ENCODE data around the gene PAX6.
A peak's percentile ranks its signal among the peaks of the same experiment; 100 is the strongest.

Gene PAX6

DNA sequence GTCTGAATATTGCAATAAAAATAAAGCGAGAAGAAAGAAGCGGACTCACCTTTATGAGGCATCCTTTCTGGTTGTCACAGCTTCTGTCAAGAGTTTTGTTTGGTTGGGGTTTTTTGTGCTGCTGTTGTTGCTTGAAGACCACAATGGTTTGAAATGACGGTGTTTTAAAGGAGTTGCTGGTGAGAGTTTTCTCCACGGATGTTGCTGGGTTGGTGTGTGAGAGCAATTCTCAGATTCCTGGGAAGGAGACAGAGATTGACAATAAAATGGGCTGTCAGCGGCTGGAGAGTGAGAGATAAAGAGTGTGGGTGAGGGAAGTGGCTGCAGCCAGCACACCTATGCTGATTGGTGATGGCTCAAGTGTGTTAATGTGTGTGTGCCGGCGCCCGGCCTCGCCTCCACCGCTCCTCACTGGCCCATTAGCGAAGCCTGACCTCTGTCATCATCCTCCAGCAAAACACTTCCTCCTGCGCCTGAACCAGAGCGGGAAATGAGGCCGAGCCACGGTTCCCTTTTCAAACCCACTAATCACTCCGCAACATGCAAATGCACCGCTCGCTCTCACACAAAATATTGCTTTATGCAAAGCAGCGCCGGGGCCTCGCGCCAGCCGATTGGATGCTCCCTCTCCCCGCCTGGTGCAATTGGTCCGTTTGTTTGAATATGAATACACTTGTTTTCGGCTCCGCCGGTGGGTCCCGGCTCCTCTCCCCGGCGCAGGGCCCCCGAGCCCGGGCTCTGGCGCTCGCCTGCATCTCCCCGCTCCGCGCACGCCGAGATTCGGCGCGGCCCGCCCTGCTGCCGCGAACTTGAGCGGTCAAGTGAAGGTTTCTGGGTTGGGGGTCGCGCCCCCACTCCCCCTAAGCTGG is at the start of gene PAX6:
Gene PAX6 (minus strand): TSS at position 544 of the 869 bp plus-strand sequence. CDS start 4,911 bp downstream, outside the sequence.
- DNase-seq = peak; percentile 98 to 99

DNA sequence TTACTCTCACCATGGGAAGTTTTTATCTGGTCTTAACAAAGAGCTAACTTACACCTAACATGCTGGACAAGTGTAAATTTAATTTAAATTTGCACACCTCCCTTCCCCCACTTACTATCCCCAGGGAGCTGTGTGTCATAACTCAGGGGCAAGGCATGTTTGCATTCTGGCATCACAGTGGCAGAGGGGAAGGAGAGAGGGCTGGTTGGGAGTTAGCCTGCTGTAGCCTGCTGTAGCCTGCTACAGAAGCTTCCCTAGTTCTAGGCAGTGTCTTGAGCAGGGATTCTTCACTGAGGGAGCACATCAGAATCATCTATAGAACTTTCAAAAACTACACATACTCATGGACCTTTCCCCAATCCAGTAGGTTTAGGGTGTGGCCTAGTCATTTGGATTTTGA is 49.3 kb upstream of the PAX6 start:
- DNase-seq = no peak

DNA sequence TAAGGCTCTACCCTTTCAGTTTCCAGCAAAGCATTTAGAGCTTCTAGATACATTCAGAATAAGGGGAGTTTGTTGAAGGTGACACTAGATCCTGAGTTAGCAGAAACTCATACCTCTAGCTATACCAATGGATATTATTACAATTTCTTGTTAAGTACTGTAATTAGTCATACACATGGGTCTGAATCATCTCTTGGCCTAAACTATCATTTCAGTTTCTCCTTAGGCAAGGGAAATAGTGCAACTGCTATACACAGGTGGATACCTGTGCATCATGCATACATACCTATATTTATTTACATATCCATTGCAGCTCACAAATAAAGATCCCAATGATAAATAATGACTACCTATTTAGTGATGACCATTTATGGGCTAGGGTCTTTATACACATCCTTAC is 45.1 kb upstream of the PAX6 start:
- no peak for DNase-seq

DNA sequence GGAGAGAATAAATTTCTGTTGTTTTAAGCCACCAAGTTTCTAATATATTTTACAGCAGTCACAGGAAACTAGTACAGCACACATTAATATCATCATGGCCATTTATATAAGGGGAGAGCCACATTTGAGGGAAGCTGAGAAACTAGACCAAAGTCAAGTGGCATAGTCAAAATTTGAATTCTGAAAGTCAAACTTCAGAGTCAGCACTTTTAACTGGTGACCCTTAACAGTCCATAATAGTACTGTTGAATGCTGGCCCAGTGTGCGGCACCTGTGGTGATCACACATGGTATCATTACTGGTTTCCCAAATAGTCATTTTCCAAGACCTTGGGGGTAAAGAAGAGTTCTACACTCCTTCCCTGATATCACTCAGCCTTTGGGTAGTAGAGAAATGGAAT is 44.3 kb upstream of the PAX6 start:
- no peak for DNase-seq

DNA sequence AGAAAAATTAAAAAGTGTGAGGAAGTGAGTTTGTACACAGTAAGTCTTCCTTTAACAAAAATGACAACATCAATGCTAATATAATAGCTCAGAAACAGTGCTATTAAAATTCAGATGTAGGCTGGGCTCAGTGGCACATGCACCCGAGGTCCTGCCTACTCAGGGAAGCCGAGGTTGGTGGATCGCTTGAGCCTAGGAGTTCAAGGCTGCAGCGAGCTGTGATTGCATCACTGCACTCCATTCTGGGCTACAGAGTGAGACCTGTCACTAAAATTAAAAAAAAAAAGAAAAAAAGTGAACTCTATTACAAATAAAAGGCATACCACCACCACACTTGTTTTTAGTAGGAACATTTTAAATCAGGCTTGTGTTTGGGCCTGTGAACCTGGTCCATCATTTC is 39.2 kb upstream of the PAX6 start:
- no peak for DNase-seq

DNA sequence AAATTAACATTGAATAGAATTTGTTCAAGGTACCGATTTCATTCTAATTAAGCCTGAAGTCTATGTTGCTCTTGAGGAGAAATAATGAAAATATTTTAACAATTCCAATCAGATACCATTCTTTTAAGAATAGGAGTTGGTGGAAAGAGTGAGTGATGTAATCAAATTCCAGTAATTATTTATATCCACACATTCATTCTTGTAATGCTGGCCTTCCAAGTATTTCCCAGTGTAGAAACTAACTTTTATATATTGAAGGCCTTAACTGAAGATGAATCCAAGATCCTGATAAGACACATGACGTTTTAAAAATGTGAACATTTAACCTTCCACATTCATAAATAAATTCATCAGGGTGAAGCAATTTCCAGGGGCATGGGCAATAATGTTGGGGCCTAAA is 36.6 kb upstream of the PAX6 start:
- no peak for DNase-seq

DNA sequence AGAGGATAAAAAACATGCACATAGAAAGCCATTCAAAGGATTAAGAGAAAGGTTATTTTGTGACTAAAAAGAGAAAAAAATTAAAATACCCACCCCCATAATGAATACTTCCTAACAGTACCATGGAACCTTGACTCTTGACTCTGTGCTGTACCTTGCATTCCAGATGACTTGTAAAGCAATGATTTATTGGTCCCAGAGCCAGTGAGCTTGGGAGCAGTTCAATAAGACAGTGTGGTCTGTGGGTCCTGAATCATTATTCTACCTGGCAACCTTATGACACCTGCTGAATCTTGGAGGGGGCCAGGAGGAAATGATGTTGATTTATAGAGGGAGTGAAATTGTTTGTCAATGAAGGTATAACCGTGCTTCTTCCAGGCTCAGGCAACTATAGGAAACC is 34.2 kb upstream of the PAX6 start:
- no peak for DNase-seq

DNA sequence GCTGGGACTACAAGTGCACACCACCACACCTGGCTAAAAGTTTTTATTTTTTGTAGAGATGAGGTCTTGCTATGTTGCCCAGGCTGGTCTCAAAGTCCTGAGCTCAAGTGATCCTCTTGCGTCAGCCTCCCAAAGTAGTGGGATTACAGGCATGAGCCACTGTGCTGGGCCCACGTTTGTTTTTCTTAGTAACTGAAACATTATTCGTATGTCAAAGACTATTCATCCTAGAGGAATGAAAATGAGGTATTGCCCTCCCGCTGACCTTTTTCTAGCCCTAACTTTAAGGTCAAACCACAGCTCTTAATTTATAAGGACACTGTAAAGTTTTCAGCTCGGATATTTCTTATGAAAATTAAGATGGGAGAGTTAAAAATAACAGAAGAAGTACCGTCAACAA is 33.2 kb upstream of the PAX6 start:
- no peak for DNase-seq

DNA sequence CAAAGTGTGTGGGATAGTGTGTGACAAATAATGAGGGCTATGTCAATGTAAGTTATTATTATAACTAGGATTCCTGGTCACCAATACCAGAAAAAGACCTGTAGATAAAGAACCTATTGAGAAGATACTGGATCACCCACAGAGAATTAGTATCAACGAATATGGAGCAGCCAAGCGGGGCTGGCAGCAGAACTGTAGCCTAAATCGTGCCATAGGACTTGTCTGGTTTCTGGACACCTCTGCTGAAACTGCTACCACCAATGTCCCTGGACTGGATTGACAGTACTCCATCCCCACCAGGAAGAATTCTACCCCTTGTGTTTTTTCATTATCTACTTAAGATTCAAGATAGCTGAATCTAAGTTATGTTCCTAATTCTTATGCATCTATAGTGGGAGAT is 30.3 kb upstream of the PAX6 start:
- no peak for DNase-seq

DNA sequence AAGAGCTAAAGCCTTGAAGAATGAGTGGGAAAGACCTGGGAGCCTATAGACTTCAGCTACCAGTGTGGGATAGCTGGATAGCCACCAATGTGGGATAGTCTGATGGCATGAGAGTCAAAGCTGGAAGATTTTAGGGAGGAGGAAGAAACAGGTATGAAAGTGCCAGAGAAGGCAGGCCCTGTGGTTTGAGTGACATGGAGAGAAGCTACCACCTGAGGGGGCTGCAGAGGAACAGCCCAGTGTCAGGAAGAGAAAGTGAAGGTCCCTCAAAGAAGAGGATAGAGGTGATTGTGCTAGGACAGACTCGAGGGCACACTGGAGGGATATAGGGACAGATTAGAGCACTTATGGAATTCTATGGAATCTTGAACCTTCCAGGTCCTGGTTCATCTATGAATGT is 23.1 kb upstream of the PAX6 start:
- DNase-seq = no peak

DNA sequence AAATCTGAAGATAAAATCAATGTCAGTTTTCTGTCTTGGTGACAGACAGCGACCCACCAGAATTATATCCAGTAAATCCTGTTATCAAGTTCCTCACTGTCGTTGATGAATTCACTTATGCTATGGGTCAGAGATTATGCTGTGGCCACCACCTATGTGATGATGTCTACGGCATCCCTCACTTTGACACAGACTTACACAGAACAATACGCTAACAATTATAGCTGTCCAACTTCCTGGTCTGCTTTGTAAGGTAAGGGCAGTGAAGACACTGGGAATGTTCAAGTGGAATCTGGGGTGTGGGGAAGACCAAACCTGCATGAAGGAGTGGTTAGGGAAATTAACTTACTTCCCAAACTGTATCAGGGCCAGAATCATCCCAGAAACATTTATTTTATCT is 19.3 kb upstream of the PAX6 start:
- DNase-seq = no peak

DNA sequence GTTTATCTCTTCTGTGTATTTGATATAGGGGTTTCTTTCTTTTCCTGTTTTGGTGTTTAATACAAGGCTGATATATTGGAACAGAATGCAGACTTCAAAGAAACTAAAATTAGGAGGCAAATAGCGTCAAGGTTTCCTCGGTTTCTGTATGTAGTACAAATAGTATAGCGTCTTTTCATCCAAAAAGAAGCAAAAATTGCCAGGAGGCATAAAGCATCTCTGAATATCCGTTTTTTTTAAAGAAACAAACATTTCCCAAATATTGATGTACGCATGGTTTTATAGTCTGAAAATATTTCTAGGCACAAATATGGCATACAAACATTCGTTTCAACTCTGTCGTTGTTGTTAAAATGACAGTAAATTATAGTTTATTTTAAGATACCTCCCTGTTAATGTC is 17.1 kb upstream of the PAX6 start:
- DNase-seq = no peak

DNA sequence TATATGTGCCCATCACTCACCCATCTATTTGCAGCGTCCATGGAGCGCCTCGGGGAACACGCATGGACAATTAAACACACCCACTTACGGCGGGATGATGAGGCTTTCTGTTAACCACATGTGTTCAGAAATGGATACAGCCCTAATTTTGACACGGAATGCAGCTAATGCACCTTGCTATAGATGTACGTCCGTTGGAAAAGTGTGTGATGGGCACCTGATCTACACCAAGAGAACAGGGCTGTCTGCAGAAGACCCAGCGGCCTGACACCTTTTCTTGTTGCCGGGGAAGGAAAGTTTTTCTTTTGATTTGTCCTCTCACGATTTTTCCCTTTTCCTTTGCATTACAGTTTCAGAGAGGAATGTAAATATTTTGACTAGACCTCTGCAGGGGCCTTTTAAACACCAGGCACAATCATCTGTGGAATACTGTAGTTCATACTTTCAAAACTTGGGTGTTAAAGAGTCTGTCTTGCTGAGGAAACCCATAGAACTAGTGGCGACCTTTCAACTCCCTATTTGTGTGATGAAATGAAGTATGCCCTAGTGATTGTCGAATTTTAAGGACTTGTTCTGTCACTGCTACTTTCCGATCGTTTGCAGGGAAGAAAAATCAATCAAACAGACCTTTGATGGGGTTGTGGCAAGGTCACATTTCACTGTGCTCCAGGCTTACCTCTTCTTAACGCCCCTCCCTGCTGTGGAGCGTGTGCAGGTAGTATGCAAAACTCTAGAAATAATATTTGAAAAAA is 16.5 kb upstream of the PAX6 start:
- DNase-seq = no peak

DNA sequence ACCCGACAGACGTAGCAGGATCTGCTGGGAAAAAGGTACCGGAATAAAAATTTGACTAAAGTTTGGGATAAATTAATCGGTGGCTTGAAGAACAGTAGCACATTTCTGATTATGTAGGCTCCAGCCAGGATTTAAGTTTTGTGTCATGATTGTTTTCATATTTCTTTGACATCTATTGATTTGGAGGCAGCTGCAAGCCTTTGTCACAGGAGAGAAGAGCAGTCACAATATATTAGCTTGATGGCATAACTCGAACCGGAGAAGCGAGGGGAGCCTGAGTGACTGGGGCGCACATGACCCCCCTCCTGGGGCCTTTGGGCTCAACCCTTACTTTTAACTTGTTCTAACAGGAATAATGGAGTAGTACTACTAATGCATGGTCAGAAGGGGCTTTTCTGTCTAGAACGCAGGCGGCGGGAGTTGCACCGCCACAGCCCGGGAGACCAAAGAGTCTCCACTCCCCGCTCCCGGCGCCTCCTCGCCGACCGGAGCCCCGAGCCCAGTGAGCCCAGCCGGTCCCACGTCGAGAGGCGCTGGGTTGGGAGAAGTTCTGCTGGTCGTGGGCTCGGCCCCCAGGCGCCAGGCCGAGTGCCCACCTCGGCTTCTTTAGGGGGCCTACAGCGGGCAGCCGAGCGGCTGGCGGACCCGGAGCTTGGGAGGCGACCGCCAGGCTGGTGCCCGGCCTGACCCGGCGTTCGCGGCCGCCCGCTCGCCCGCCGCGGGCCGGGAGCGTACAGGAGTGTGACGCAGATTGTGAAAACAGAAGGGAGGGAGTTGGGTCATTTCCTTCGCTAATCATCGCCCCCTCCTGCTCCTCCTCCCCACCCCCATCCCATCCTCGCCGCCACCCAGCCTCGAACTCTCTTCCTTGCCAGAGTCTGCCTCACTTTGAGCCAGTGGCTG is 15.7 kb upstream of the PAX6 start:
- no peak for DNase-seq

DNA sequence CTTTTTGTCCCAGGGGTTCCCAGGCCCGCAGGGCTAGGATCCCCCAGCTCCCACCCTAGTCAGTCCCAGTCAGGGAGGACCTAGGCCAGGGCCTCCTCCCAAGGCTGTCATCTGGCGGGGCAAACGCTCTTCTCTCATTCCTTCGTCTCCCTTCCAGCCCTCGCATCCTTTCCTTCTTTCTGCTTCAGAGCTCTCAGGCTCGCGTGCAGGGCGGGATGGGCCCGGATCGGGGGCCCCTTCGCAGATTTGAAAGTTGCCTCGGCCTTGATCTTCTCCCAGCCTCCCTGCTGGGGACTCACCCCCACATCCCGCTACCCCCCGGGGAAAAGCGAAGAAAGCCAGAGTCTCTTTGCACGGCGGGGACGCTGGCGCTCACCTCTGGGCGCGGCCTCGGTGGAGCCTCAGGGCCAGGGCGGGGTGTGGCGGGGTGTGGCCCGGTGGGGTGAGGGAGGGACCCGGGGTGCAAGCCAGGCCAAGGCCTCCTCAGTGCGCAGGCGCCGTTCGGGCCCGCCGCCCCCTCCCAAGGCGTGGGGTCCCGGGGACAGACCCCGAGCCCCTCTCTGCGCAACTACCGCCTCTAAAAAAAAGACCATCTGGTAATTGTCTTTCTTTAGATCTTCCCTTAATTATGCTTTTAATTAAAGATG is 14.8 kb upstream of the PAX6 start:
- DNase-seq = no peak

DNA sequence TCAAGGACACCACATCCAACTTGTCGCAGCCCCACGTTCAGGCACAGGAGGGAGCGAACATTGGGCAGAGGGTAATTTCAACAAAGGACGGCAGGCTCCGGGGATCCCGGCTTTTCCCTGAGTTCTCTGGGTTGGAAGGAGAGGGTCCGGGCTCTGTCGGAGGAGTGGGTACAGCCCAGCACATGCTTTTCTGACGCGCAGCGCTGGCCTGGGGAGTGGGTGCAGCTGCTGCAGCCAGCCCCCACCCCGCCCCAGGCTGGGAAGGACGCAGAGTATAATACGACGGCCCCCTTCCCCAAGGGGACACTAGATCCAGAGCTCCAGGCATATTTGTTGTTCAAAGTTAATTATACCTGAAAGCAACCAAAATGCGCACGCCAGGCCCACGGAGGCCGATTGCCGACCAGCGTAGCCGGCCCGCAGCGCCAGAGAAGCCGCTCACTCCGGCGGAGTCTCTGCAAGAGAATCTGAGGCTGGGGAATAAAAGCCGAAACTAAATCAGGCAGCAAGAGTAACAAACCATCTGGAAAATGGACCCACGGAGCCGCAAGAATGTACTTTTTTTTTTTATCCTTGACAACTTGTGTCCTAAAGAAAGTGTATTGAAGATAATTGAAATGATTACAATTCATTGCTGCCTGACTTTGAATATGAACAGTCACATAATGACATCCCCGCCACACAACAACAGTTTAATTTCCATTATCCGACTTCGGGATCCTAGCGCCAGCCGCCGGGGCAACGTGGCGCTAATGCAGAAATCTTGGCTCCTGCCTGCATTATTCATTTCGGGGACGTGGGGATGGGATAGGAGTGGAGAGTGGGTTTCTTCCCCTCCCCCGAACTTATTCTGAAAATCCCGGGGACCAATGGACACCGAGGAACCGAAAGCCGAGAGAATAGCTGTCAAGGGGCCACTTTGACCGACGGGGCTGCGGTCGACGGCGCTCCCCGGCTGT is 14.0 kb upstream of the PAX6 start:
- DNase-seq = no peak

DNA sequence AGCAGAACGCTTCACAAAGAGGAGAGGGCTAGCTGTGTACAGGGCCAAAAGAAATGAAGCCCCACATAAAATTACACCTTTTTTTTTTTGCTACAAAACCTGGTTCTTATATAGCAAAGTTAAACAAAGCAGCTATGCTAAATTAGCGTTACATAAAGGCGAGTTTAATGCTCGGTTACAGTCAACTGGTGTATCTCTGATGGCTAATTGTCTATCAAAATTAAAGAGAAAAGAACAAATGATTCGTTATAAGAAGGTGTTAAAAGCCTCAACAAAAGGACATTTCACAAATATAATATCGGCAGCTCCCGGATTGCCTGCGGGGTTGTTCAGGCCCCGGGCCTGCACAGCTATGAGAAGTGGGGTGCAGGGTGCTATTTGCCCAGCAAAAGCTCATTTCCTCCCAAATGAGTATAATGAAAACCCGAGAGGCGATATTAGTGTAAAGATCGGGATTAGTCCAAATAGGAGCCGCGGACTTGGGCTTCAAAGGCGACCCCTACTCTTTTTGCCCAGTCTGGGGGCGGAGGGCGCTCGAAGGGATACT is 13.3 kb upstream of the PAX6 start:
- DNase-seq = no peak

DNA sequence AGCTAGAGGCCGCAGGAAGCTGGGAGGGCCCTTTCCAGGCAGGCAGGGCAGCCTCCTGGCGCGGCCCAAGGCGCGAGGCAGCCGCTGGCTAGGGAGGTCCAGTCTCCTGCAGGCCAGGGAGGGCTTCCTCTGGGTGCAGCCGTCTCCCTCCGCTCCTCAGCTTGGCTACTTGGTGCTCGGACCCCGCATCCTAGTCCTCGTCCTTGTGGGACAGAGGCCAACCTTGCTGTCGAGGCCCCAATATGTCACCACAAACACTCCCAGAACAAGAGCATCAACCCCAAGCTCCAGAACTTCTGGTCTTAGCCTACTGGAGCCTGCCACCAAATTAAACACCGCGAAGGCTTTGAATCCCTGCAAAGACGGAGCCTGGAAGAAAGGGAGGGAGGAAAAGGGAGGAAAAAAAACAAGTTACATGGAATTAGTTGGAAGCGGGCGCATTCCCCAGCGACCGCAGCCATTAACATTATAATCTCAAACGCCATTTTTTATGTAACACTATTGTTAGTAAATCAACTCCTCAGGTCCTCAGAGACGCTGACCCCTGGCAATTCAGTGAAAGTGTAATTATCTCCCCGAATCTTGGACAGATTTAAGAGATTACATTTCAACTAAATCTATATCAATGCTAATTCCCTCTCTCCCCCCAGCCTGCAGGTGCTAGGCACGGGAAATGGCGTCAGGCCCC is 12.7 kb upstream of the PAX6 start:
- no peak for DNase-seq

DNA sequence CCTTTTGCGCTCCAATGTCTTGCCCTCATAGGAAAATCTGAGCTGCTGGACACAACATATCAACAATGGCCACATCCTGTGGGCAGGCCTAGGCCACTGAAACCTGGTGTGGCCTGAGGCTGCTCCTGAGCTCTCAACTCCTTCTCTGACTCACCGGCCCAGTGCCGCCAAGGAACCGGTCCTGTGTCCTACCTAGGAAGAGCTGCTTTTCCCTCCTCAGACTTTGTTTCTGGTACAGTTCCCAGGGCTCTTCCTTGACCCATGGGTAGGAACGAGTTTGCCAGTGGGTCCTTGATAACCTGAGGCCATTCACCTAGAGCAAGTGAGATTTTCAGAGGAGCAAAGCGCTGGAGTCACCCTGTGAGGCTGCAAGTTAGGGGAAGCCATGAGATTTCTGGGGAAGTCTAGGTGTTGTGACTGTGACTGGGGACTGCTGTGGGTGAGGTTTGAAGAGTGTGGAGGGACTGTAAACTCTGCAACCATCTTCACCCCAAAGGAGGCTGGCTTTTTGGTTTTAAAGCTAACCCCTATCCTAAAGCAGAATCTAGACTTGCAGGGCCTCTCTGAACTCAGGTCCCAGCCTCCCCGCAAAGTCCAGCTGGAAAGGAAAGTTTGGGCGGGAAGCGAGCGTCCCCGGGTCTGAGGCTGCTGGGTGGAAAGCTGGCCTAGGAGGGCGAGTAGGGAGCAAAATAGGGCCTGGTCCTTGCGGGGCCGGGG is 12.0 kb upstream of the PAX6 start:
- DNase-seq = no peak
